CD4-positive, alpha-beta T cell treated with Interferon gamma for 1 hour (primary cell): ENCODE data around the gene TSPEAR.

ENCODE experiments used
- DNase-seq: peaks from one replicate; pipeline ENCODE4 v3.0.0-alpha.2; 2020

TSPEAR gene

DNA sequence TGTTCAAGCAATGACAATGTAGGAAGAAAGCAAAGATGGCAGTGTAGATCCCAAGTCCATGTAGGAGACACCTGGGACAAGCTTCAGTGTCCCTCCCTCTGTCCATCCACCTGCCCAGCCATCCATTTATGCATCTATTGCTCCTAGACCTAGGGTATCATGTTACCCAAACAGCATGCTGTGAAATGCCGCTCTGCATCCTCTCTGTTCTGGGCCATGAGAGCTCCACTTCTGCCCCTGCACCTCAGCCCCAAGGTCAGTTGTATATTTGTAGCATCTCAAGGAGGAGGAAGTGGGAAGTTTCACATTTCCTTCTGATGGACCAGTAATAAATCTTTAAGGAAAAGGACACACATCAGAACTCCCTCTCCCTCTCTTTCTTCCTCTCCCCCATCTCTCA, 27.9 kb upstream of the TSPEAR start:
- DNase-seq = no peak

DNA sequence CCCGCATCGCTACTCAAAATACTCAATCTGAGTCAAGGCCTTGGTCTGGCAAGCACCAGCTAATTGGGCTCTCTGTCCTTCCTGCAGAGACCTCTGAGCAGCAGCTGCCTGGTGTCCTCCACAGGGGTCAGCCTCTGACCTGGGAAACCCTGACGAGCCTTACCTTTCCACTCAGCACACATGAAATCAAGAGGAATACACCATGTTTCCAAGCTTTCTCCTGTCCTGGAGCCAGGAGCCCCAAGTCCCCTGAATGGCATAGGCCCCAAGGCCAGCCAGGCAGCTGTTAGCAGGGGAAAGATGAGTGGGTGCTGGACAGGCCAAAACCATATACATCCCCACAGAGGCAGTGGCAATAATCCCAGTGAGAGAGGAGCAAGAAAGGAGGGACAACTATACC, 27.2 kb upstream of the TSPEAR start:
- no peak for DNase-seq

DNA sequence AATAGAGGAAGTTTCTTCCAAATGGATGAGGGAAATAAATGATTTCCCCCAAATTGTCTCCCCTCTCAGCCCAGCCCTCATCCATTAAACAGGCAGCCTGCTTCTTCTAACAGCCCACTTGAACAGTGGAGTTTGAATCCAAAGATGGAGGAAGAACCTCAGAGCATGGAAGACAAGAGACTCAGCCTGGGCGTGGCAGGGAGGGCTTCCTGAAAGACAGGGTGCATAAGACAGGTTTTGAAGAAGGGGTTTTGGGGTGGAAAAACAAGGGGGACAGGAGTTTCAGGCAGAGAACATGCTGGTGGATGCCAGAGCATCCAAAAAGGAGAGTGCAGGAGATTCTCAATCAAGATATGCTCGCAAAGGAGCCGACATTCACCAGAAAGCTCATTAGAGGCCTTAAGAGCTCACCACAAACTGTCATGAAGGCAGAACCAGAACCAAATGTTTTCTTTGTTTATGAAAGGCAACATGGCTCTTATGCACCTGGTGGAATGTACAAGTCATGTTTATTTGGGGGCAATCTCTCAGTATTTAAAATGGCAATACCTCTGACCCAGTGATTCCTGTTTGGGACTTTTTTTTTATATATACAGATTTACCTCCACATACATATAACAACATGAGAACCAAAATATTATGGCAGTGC, 26.5 kb upstream of the TSPEAR start:
- DNase-seq = no peak

DNA sequence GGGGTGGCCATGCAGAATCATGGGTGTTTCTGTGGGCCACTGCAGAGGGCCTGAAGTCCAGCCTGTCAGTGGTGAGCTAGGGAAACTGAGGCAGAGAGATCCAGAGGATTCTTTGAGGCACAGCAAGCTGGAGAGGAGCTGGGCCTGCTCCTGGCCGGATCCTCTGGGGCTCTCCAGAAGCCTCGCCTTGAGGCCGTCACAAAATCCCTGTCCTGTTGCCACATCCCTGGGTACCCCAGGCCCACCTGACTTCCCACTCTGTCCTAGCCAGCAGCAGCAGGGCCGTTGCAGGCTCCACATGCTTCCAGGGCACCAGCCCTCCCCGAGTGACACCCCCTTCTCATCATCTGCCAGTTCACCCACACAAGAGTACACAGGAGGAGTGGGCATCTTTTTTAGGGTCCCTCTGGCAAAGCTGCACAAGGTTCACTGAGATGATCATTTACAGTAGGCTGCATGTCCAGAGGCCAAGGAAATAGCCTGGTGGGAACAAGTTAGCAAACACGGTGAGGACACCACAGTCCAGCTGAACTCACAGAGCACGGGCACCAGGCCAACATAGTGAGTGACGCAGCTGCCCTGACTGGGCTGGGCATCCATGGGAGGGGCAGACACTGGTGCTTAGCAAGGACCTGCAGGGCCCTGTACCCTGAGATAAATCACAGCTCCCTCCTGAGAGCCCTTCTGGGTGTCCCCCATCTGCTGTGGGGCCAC, 25.1 kb upstream of the TSPEAR start:
- no peak for DNase-seq

DNA sequence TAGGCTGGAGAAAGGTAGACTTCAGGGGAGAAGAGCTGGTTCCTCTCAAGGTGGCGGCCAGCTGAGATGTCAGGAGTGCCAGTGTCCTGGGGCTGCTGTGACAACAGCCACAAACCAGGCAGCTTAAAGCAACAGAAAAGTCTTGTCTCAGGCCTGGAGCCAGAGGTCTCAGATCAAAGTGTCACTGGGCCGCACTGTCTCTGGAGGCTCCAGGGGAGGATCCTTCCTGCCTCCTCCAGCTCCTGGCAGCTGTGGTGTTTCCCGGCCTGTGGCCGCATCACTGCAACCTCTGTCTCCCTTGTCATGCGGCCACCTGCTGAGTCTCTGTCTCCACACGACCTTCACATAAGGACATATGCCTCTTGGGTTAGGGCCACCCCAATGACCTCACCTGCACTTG, 24.4 kb upstream of the TSPEAR start:
- no peak for DNase-seq

DNA sequence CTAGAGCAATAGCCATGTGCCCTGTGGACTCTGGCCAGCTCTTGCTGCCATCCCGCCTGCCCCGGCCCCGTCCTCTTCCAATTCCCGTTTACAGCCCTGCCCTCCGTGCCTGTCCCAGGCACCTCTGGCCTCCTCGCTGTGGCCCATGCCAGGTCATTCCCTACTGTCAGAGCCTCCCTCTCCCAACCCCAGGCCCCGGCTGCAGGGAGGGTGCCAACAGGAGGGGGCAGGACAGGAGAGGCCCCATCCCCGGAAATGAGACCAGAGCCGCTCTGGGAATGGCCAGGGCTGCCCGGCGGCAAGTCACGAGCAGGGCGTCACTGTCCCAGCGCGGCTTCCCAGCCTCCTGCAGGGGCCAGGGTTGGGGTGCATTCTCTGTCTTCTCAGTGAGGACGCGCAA, 23.5 kb upstream of the TSPEAR start:
- DNase-seq = no peak

DNA sequence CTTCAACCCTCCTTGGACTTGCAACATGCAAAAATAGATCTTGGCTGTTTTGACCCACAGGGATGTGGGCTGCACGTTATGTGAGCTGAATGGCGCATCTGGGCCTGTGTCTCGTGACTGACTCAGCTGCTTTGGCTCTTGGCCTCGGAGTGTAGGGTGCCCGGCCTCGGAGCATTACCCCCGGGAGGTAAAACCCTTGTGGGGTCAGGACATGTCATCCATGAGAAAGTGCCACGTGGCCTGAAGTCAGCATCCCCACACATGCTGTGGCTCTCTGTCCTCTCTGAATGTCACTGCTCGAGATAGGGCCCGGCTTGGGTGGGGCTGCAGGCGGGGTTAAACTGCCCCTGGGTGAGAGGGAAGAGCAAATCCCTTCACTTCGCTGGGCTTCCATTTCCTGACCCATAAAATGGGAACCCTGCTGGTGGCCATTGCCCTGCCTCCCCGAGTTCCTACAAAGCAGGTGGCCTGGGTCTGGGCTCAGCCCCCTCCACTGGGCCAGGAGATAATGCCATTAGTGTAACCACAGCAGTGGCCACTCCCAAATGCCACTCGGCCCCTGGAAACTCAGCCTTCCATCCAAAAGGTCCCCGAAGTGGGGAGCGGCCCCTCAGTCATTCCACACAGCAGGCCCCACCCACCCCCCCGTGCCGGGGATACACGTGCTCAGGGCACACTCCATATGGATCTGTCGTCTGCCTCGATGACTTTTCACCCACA, 22.8 kb upstream of the TSPEAR start:
- DNase-seq = no peak

DNA sequence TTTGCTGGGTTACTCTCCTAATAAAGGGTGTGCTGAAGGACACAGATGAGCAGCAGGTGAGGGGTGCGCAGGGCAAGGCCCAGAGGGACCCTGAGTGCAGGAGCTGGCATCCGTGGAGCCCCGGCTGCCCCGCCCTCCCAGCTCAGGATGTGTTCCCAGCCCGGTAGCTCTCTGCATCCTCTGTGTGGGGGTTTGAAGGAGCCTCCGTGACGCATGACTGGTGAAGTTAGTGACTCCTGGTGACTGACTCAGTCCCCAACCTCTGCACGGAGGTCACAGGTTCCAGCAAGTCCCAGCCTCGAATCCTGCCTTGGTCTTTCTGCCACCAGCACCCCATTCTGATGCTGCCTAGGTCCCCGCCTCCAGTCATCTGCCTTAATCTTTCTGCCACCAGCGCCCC, 21.6 kb upstream of the TSPEAR start:
- no peak for DNase-seq

DNA sequence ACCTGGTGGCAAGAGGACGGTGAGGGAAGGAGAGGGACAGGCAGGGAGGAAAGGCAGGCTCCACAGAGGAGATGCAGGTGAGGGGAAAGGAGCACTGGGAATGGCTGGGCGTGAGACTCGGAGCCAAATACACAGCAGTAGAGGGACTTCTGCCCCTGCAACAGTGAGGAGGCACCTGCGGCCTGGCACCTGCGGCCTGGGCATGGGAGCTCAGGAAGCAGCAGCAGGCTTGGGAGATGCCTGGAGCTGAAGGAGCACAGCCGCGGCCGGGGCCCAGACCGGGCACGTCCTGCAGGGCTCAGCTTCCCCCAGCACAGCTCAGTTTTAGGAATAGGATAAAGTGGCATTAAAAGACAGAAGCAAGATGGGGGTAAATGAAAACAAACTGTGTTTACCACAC, 20.9 kb upstream of the TSPEAR start:
- no peak for DNase-seq

DNA sequence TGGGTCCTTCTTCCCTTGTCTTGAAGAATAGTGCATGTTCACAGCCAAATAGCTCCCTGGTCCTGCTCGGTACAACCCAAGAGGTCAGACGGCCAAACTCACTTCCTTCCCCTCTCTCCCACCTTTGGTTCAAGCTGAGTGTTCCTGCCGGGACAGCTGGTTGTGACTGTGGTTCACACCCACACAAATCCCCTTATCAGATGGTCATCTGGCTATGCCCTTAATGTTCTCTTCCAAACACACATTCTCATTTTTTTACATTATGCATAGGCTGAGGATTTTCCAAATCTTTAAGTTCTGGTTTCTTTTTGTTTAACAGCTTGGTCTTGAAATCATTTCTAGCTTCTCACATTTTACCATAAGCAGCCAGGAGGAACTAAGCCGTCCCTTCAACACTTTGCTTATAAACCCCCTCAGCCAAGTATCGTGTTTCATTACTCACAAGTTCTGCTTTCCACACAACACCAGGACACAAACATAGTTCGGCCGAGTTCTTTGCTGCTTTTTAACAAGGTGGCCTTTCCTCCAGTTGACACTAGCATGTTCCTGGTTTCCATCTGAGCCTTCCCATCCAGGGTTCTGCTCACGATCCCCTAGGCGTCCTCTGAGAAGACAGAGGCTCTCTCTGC, 19.7 kb upstream of the TSPEAR start:
- no peak for DNase-seq

DNA sequence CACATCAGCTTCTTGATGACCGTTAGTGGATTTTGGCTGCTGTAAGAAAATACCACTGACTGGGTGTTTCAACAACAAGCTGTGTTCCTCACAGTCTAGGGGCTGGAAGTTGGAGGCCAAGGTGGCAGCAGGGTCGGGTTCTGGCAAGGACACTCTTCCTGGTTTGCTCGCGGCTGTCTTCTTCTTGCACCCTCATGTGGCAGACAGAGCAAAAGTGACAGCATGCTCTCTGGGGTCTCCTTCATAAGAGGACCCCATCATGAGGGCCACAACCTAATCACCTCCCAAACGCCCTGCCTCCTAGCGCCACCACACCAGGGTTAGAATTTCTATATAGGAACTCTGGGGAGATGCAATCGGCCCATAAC, 18.6 kb upstream of the TSPEAR start:
- DNase-seq = no peak

DNA sequence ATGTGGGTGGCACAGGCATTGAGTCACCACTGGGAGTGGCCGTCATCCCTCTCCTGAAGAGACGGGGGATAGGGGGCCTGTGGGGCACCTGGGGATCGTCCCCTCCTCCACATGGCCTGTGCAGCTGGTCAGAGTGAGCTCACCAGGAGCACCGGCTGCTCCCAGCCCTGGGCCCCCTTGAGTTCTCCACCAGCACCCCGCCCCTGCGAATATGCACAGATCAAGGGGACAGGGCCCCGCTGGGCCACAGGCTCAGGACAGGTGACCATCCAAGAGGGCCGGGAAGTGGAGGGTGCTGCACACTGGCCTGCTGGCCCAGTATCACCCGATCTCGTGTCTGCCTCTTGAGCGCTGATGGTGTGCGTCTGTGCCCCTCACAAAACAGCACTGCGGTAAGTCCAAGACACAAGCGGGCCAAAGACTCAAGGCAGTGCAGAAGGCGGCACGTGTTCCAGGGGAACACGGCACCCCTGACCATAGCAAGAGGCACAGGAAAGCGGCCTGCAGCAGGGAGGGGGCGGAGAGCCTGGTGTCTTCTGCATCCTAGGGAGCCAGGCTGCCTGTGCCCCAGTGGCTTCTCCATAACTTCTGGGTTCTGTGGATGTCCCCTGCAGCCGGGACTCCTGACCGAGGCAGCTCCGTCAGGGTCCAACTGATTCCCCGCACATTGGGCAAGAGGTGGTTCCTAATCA, 18.1 kb upstream of the TSPEAR start:
- DNase-seq = no peak

DNA sequence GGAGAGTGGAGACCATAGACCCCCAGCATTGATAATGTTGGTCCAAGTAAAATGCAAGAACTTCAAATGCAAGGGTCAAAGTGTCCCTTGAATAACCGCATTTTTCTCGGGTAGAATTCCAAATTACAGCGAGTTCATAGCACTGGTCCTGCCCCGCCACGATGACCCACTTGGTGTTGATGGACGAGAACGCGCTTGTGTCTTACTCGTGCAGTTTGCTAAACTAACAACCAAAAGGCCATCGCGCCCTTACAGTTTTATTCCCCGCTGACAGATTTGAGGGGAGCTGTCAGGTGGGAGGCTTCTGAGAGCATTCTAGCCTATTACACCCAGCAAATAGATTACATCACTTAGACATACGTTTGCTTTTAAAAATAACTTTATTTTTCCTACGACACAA, 17.3 kb upstream of the TSPEAR start:
- DNase-seq = no peak

DNA sequence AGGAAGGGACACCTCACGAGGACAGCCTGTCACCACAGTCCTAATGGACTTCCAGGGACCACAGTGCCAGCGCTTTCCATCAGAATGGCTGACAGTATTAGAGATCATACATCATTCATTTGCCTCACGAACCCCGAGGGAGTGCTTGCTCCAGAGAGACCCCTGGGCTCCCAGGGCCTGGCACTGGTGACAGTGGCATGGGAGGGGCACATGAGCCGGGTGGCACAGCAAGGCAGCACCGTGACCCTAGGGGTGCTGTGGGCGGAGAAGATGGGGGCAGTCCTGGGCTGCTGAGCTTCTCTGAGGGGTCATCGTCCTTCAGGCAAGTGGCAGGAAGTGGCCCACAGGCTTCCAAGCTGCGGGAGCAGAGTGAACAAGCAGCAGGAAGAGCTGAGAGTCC, 16.4 kb upstream of the TSPEAR start:
- DNase-seq = no peak

DNA sequence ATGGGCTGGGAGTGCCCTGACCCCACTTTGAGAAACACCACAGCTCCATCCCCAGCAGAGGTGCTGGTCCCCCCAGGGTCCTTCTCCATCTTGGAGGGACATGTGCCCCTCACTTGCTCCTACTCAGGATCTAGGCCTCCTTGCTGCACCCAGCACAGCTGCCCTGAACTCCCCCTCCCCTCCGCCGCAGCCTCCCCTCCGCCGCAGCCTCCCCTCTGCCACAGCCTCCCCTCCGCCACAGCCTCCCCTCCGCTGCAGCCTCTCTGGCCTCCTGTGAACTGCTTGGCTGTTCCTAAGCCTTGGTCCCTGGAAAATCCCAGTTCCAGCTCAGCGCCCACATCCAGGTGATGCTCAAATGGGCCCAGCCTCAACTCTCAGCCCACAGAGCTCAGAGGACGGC, 15.9 kb upstream of the TSPEAR start:
- no peak for DNase-seq

DNA sequence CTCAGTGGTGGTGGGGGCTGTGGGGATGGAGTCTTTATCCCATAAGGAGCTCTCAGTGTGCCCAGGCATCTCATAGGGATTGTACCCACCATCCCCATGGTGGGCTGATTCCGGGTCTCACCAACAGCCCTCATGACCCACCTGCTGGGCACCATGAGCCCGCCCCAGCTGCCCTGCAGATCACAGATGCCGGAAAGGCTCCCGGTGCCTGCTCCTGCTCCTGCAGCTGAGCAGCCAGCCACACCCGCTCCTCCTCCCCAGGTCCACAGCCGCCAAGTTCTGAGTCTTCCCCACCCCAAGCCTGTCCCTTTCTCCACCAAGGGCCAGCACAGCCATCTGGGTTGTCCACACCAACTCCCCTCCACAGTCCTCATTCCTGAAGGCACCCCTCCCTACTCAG, 15.5 kb upstream of the TSPEAR start:
- DNase-seq = no peak

DNA sequence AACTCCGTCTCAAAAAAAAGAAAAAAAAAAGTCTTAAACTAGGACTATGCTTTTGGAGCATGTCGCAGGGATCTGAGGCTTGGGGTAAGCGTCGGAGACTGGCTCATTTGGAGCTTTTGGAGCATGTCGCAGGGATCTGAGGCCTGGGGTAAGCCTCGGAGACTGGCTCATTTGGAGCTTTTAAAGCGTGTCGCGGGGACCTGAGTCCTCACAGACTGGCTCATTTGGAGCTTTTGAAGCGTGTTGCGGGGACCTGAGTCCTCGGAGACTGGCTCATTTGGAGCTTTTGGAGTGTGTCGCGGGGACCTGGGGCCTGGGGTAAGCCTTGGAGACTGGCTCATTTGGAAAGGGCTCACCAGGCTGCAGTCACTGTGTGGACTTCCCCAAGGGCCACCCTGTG, 13.6 kb upstream of the TSPEAR start:
- DNase-seq = no peak

DNA sequence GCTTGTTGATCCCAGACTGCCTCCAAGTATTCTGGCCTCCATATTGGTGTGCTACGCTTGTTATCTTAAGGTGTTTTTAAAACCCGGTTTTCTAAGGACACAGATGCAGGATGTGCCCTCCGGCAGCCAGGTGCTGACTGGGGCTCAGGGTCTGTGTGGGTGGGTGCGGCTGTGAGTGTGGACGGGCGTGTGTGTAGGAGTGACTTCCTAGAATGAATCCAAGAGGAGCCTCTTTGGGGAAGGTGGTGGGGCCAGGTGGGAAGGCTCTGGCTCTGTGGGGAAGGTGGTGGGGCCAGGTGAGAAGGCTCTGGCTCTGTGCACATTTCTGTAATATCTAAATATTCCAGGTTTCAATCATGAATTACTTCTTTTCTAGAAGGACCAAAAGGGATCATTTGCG, 12.8 kb upstream of the TSPEAR start:
- no peak for DNase-seq

DNA sequence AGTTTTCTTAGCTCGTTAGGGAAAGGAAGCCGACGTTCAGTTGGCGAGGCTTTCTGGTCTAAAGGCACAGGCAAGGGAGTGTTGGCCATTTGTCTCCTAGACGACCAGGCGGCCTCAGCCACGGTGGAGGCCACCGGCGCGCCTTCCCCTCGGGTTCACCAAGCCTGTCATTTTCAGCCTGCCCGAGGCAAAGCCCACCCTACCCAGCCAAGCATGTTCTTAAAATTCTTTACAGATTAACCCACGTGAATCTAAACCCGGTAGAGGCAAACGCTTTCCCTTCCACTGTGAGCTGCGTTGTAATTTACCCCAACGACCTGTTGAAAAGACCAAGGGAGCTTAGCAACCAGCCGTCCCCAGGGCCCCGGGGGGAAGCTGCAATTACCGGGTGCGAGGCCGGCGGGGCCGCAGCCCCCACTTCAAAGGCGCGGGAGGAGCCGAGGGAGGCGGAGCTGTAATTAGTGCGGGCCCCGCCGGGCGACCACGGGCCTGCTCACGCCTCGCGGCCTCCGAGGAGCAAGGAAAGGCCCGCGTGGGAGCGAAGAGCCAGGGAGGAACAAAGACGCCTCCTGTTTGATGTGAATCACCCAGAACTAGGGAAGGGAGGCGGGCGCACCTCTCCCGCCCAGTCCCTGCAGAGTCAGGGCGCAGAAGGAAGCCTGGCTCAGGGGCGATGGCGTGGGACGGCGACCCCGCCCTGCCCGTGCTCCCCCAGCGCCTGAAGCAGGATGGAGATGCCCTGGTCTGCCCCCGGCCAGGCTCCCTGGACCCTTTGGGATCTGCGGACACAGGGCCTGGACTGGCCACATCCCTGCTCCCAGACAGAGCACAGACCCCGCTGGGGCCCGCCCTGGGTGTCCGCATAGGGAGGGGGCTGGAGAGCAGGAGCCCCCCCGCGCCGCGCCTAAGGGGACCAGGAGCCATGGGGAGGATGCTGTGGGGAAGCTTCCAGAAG, 12.1 kb upstream of the TSPEAR start:
- DNase-seq = peak; percentile 14

DNA sequence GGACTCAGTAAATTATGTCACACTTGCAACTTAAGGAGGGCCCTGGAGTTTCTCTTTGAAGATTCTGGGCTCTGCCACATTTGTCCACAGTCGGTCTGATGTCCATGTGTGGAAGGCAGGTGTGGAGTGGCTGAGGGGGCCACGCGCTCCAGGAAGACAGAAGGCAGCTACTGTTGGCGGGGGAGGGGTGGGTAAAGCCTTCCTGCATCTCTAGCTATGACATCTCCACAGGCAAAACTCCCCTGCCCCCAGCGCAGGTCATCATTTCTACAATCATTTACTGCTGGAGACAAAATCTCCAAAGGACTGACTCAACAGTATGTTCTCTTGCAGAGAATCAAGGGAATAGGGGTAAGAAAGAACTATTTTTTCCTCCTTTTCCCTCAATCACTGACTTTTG, 11.4 kb upstream of the TSPEAR start:
- no peak for DNase-seq

DNA sequence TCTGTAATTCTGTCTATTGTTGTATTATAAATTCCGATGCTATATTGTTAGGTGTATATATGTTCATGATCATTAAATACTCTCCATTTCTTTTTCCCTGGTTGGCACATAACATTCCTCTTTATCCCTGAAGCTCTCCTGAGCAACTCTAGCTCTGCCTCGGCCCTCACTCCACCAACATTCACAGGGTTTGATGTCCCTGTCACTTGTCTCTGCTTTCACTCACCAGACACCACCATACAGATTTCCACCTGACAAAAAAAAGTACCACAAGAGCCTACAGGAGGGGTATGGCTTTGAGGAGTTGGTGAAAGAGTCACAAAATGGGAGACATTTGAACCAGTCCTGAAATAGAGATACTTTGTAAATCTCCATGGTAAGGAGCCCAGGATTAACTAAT, 8.8 kb upstream of the TSPEAR start:
- no peak for DNase-seq

DNA sequence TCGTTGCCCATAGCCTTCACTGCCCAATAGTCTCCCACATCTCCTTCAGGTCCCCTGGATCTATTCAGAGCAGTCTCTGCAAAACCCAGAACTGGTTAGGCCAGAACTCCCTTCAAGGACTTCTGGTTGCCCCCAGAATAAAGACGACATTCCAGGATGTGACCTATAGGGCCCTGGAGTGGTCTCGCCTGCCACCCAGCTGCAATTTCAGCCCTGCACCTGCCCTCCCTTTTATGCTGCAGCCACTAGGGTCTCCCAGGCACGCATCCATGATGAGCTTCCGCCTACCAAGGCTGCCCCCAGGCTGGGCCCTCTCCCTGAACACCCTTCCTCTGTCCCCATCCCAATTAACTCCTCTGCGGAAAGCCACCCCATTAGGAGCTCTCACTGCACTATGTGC, 7.2 kb upstream of the TSPEAR start:
- no peak for DNase-seq
